PC-3 (cell line): Measurements from ENCODE around the gene DCTN5. TPM values are rescaled to one million over a fixed set of nuclear protein-coding genes. Genes with fewer than 3 reads are reported as not detected.

Source experiments
- ATAC-seq: fragments of 200-7000 bp; cut with Tn5 transposase; 2 replicates; pipeline ENCODE4 v1.9.1; 2020; ENCODE audit warnings: mild to moderate bottlenecking, moderate library complexity
- BruUV-seq: library from RNA; stranded (reverse); fragments of 400-500 nt; replicated peaks from 2 replicates; lab custom pipeline; 2021; lab: Mats Ljungman, UMichigan
- CTCF ChIA-PET: fragments of 300-600 bp; sonication (Branson Sonifier 250); formaldehyde crosslinking; loops from one replicate; lab custom pipeline; 2022; ENCODE audit warnings: antibody characterized with exemption; lab: Charles Lee
- POLR2A ChIA-PET: fragments of 300-600 bp; sonication (Branson Sonifier 250); formaldehyde crosslinking; loops from one replicate; lab custom pipeline; 2022; ENCODE audit warnings: antibody characterized with exemption; ENCODE audit not compliant: unreplicated experiment; lab: Charles Lee
- DNase-seq: peaks from one replicate; pipeline ENCODE4 v3.0.0-alpha.2; 2015
- H2AFZ ChIP-seq: fragments of 300-600 bp; sonication (generic); 2 replicates; pipeline ENCODE4 v1.6.0; 2016; ENCODE audit warnings: antibody characterized with exemption, low read length
- H3F3A ChIP-seq: fragments of 300-600 bp; sonication (generic); one replicate; pipeline ENCODE4 v1.6.0; 2017; ENCODE audit warnings: antibody characterized with exemption, low read length, control low read depth, mild to moderate bottlenecking; ENCODE audit not compliant: unreplicated experiment
- H3K27ac ChIP-seq: fragments of 300-600 bp; sonication (generic); 2 replicates; pipeline ENCODE4 v1.5.1; 2016; ENCODE audit warnings: mild to moderate bottlenecking, low read length
- H3K27me3 ChIP-seq: fragments of 300-600 bp; sonication (generic); 2 replicates; pipeline ENCODE4 v1.6.1; 2016; ENCODE audit warnings: low read length, mixed read lengths
- H3K36me3 ChIP-seq: fragments of 300-600 bp; sonication (generic); 2 replicates; pipeline ENCODE4 v1.6.1; 2016; ENCODE audit warnings: low read depth, mixed run types, low read length, mixed read lengths
- H3K4me1 ChIP-seq: fragments of 300-600 bp; sonication (generic); 2 replicates; pipeline ENCODE4 v1.5.1; 2016; ENCODE audit warnings: low read length; ENCODE audit not compliant: insufficient read depth
- H3K4me2 ChIP-seq: fragments of 300-600 bp; sonication (generic); 2 replicates; pipeline ENCODE4 v1.6.0; 2016; ENCODE audit warnings: low read length
- H3K4me3 ChIP-seq: fragments of 300-600 bp; sonication (generic); 2 replicates; pipeline ENCODE4 v1.5.1; 2016; ENCODE audit warnings: mild to moderate bottlenecking, low read length, mixed read lengths
- H3K79me2 ChIP-seq: fragments of 300-600 bp; sonication (generic); 2 replicates; pipeline ENCODE4 v1.6.1; 2017; ENCODE audit warnings: low read length, mixed read lengths
- H3K9ac ChIP-seq: fragments of 300-600 bp; sonication (generic); 2 replicates; pipeline ENCODE4 v1.6.0; 2016; ENCODE audit warnings: mild to moderate bottlenecking, low read length
- H3K9me2 ChIP-seq: fragments of 300-600 bp; sonication (generic); replicated peaks from 2 replicates; pipeline ENCODE4 v1.6.1; 2016; ENCODE audit warnings: mixed run types, low read length, mixed read lengths
- H3K9me3 ChIP-seq: fragments of 300-600 bp; sonication (generic); 2 replicates; pipeline ENCODE4 v1.6.1; 2016; ENCODE audit warnings: low read length, mixed read lengths
- H4K20me1 ChIP-seq: fragments of 300-600 bp; sonication (generic); 2 replicates; pipeline ENCODE4 v1.6.1; 2016; ENCODE audit warnings: low read length, mixed read lengths
- CTCF ChIP-seq: fragments of 300-600 bp; sonication (generic); conservative IDR thresholded peaks from 2 replicates; pipeline ENCODE4 v1.5.1; 2017; ENCODE audit warnings: antibody characterized with exemption, low read depth, mild to moderate bottlenecking, low read length
- EZH2 ChIP-seq: fragments of 300-600 bp; sonication (generic); IDR thresholded peaks from one replicate; pipeline ENCODE4 v1.6.1; 2017; ENCODE audit warnings: antibody characterized with exemption, mild to moderate bottlenecking, low read length; ENCODE audit not compliant: unreplicated experiment
- EZH2phosphoT487 ChIP-seq: fragments of 300-600 bp; sonication (generic); IDR thresholded peaks from 2 replicates; pipeline ENCODE4 v1.6.1; 2018; ENCODE audit warnings: mild to moderate bottlenecking, antibody characterized with exemption, low read length, borderline replicate concordance
- intact Hi-C: fragments of 100-400 bp; cut with micrococcal nuclease; formaldehyde crosslinking; loops from 2 replicates; pipeline ENCODE4 v1.9.0; 2023
- total RNA-seq: library from RNA; depleted of rRNA; stranded (reverse); fragments of >200 nt; gene quantifications from 2 replicates; pipeline ENCODE4 v1.2.3, GENCODE V29; 2014

DCTN5 gene
- total RNA-seq, 1 experiment from 2014 or later: 29.1 TPM

DNA sequence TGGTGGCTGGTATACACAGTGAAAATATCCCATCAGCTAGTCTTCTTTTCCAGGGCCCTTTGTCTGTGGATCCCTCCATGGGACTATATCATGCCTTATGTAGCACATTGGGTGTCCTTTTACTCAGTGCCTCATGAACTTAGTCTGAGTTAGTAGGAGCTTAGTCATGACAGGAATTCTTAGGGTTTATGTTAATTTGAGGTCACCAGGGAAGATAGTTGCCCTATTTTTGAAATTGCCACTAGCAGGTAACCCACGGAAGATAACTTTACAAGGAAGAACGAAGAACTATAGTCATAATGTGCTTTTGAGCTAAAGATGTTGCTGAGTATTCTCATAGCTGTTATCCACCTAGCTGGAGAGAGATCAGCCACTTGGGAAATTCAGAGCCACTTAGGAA is 22.7 kb downstream of the DCTN5 start:
- ATAC-seq (no peak), DNase-seq (no peak)
- CTCF ChIA-PET: no interaction called here
- no peak overlapping the region for H3K4me2 ChIP-seq
- H3K27ac ChIP-seq: no peak overlapping the region
- no peak overlapping the region for H3K9ac ChIP-seq
- no peaks in the 10 kb centered on the region for H3F3A ChIP-seq
- no peak overlapping the region for H3K4me3 ChIP-seq
- peaks cover 57% of the 10 kb centered on the region for H3K36me3 ChIP-seq
- intact Hi-C loops: no loop called here
- POLR2A ChIA-PET: no interaction called here
- TF ChIP-seq EZH2phosphoT487: no peak
- TF ChIP-seq CTCF: no peak
- TF ChIP-seq EZH2: no peak
- no peaks in the 10 kb centered on the region for H3K27me3 ChIP-seq
- H4K20me1 ChIP-seq: no peaks in the 10 kb centered on the region
- no peaks in the 10 kb centered on the region for H3K9me3 ChIP-seq
- no peaks in the 10 kb centered on the region for H3K9me2 ChIP-seq
- peaks cover 4% of the 10 kb centered on the region; the same call in 1 of the 2 replicates for H3K4me1 ChIP-seq
- BruUV-seq: no TSS peak
- H2AFZ ChIP-seq: no peak overlapping the region
- no peaks in the 10 kb centered on the region for H3K79me2 ChIP-seq

DNA sequence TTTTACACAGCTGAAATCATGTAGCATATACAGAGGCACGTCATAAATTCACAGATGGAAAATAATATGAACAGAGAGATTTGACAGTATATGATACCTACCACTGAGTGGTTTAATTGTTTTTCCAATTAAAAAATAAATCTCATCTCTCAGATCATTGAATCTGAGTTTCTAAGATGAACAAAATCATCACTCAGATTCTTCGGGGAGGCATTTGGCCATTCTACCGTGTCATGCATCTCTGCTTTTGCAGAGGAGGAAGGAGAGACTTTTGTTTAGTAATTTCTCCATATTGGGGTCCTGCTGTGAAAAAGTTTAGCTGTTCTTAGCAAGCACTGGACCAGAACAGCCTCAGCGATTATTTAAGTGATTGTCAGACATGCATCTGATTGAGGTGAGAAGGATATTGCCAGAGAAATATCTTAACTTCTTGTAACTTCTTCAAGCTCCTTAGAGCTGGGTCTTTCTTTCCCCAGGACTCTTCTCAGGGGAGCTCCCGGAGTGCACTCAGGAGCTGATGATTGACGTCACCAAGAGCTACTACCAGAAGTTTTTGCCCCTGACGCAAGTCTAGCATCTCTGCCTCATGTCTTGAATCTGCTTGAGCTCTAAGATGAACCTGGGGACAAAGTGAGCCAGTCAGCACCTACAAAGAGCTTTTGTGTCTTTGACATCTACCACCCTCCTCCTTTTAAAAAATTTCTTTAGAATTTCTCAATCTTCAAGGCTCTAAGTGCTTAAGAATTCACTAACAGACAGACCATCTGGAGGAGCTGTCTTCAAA is 25.5 kb downstream of the DCTN5 start:
- CTCF ChIA-PET: no interaction called here
- Histone ChIP-seq H3K4me2 (no peak overlapping the region), H2AFZ (no peak overlapping the region), H4K20me1 (no peaks in the 10 kb centered on the region), H3K9ac (no peak overlapping the region), H3K4me1 (peaks cover 24% of the 10 kb centered on the region), H3K79me2 (peaks cover 4% of the 10 kb centered on the region; the same call in 1 of the 2 replicates), H3K4me3 (no peak overlapping the region), H3K9me2 (no peaks in the 10 kb centered on the region), H3F3A (peaks cover 7% of the 10 kb centered on the region), H3K9me3 (no peaks in the 10 kb centered on the region), H3K36me3 (peaks cover 37% of the 10 kb centered on the region), H3K27me3 (no peaks in the 10 kb centered on the region), H3K27ac (no peak overlapping the region)
- TF ChIP-seq EZH2 (no peak), CTCF (no peak), EZH2phosphoT487 (no peak)
- DNase-seq: no peak
- intact Hi-C loops: no loop called here
- no peak for ATAC-seq
- POLR2A ChIA-PET: interaction anchor here (0.6 kb wide), 1 partner anchor 19 kb away, joined by 23 read pairs; no protein-coding TSS in a partner anchor
- no TSS peak for BruUV-seq

GRCh38 chr16:23667355-23667659 is 26.0 kb downstream of the DCTN5 start:
- Histone ChIP-seq H3F3A (peaks cover 7% of the 10 kb centered on the region), H3K36me3 (peaks cover 36% of the 10 kb centered on the region), H3K27ac (no peak overlapping the region), H3K9ac (no peak overlapping the region), H2AFZ (no peak overlapping the region), H3K4me3 (no peak overlapping the region), H3K4me1 (peaks cover 24% of the 10 kb centered on the region), H4K20me1 (no peaks in the 10 kb centered on the region), H3K4me2 (no peak overlapping the region), H3K27me3 (no peaks in the 10 kb centered on the region), H3K79me2 (peaks cover 4% of the 10 kb centered on the region; the same call in 1 of the 2 replicates), H3K9me3 (no peaks in the 10 kb centered on the region), H3K9me2 (no peaks in the 10 kb centered on the region)
- ChIA-PET POLR2A (no interaction called here), CTCF (no interaction called here)
- intact Hi-C loops: no loop called here
- no peak for ATAC-seq
- DNase-seq: no peak
- no peak for TF ChIP-seq EZH2phosphoT487
- no peak for TF ChIP-seq CTCF
- no peak for TF ChIP-seq EZH2
- BruUV-seq: no TSS peak
